Measurements from ENCODE around the gene ZNF263. TPM values are rescaled to one million over a fixed set of nuclear protein-coding genes. Genes with fewer than 3 reads are reported as not detected.

Gene ZNF263
- total and polyA plus RNA-seq, 2 donors from 2014 or later: 14.6 to 29.7 TPM

DNA sequence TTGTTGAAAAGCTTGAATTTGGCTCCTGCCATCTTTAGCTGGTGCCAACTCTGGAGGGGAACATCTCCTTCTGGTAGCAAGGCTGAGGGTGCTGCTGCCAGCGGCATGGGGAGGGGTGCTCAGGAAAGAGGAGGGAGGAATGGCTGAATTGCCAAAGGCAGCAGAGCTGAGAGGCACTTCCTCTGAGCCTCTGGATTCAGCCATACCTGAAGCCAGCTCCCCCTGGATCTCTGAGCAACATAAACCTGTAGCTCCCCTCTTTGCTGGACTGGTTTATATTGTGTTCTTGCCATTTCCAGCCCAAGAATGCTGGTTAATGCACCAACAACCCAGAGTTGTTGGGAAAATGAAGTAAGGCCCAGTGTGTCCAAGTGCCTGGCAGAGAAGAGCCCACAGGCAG, 34.3 kb upstream of the ZNF263 start:
- FAIRE-seq (no peak), DNase-seq (peak in 1 of 5 donors; percentile 18)
- Histone ChIP-seq H3K4me1 (ENCODE audit: control insufficient read depth in 2 of 3, insufficient read depth in 2 of 3, low read depth in 1 of 3, low read length in 3 of 3) (no peaks in the 10 kb centered on the region), H3K36me3 (ENCODE audit: control insufficient read depth in 2 of 3, insufficient read depth in 3 of 3, low read length in 3 of 3) (no peaks in the 10 kb centered on the region), H3K9ac (ENCODE audit: low read length in 3 of 3) (no peak overlapping the region), H3K9me3 (ENCODE audit: control insufficient read depth in 2 of 3, insufficient read depth in 1 of 3, low read length in 3 of 3) (no peaks in the 10 kb centered on the region), H3K4me3 (ENCODE audit: low read length in 3 of 3) (no peak overlapping the region), H3K27me3 (ENCODE audit: control insufficient read depth, insufficient read depth, low read length) (no peaks in the 10 kb centered on the region), H3K27ac (ENCODE audit: low read depth in 2 of 2, low read length in 2 of 2) (no peak overlapping the region)
- TF ChIP-seq, protein P1, sequence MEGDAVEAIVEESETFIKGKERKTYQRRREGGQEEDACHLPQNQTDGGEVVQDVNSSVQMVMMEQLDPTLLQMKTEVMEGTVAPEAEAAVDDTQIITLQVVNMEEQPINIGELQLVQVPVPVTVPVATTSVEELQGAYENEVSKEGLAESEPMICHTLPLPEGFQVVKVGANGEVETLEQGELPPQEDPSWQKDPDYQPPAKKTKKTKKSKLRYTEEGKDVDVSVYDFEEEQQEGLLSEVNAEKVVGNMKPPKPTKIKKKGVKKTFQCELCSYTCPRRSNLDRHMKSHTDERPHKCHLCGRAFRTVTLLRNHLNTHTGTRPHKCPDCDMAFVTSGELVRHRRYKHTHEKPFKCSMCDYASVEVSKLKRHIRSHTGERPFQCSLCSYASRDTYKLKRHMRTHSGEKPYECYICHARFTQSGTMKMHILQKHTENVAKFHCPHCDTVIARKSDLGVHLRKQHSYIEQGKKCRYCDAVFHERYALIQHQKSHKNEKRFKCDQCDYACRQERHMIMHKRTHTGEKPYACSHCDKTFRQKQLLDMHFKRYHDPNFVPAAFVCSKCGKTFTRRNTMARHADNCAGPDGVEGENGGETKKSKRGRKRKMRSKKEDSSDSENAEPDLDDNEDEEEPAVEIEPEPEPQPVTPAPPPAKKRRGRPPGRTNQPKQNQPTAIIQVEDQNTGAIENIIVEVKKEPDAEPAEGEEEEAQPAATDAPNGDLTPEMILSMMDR (IDR thresholded peaks at IDR 0.05; ENCODE audit: borderline replicate concordance, extremely low read depth, insufficient read depth): no peak
- intact Hi-C loops (cut with DNase I): no loop called here

DNA sequence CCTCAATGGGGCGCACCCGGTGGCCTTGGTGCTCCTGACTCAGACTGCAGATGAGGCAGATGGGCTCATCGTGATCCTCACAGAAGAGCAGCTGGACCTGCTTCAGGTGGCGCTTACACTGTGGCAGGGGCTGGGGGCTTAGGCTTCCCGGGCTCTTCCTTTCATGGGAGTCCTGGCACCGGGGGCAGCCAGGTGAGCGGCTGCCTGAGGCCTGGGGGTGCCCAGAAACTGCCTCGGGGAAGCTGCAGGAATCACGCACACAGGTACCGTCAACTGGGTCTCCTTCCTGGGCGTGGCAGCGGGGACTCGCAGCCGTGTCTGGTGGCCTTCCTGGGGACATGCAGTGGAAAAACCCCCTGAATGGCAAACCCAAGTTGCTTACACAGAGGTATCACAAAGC, 33.8 kb upstream of the ZNF263 start:
- H3K36me3 ChIP-seq (ENCODE audit: control insufficient read depth in 2 of 3, insufficient read depth in 3 of 3, low read length in 3 of 3): no peaks in the 10 kb centered on the region
- TF ChIP-seq, protein P1 (IDR thresholded peaks at IDR 0.05; ENCODE audit: borderline replicate concordance, extremely low read depth, insufficient read depth): no peak
- peak in 1 of 5 donors; percentile 50 for DNase-seq
- H3K27me3 ChIP-seq (ENCODE audit: control insufficient read depth, insufficient read depth, low read length): no peaks in the 10 kb centered on the region
- no peak overlapping the region for H3K4me3 ChIP-seq (ENCODE audit: low read length in 3 of 3)
- H3K27ac ChIP-seq (ENCODE audit: low read depth in 2 of 2, low read length in 2 of 2): no peak overlapping the region
- no peak overlapping the region for H3K9ac ChIP-seq (ENCODE audit: low read length in 3 of 3)
- intact Hi-C loops (cut with DNase I): no loop called here
- FAIRE-seq: no peak
- no peaks in the 10 kb centered on the region for H3K4me1 ChIP-seq (ENCODE audit: control insufficient read depth in 2 of 3, insufficient read depth in 2 of 3, low read depth in 1 of 3, low read length in 3 of 3)
- no peaks in the 10 kb centered on the region for H3K9me3 ChIP-seq (ENCODE audit: control insufficient read depth in 2 of 3, insufficient read depth in 1 of 3, low read length in 3 of 3)

DNA sequence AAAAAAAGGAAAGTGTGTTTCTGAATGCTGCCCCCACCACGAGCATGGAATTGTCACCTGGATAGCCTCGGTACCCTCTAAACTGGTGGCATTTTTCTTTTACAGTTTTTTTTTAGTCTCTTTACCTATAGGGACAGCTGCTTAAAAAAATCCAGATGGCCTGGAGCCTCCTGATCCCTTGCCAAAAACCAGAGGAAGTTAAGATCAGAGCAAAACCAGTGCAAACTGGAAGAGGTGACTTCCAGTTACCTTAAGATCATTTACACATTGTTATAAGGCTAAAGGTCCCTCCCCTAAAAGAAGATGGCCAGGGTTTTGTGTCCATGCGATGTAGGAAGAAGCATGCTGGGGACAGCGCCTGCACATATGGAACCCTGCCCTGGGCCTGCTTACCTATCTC, 30.3 kb upstream of the ZNF263 start:
- intact Hi-C loops (cut with DNase I): no loop called here

More for the DNA sequence above, 30.3 kb upstream of the ZNF263 start:
- no peak overlapping the region for H3K27ac ChIP-seq (ENCODE audit: low read depth in 2 of 2, low read length in 2 of 2)
- no peaks in the 10 kb centered on the region for H3K27me3 ChIP-seq (ENCODE audit: control insufficient read depth, insufficient read depth, low read length)
- TF ChIP-seq, protein P1 (IDR thresholded peaks at IDR 0.05; ENCODE audit: borderline replicate concordance, extremely low read depth, insufficient read depth): no peak
- no peaks in the 10 kb centered on the region for H3K36me3 ChIP-seq (ENCODE audit: control insufficient read depth in 2 of 3, insufficient read depth in 3 of 3, low read length in 3 of 3)
- H3K4me1 ChIP-seq (ENCODE audit: control insufficient read depth in 2 of 3, insufficient read depth in 2 of 3, low read depth in 1 of 3, low read length in 3 of 3): no peaks in the 10 kb centered on the region
- H3K4me3 ChIP-seq (ENCODE audit: low read length in 3 of 3): no peak overlapping the region
- no peaks in the 10 kb centered on the region for H3K9me3 ChIP-seq (ENCODE audit: control insufficient read depth in 2 of 3, insufficient read depth in 1 of 3, low read length in 3 of 3)
- no peak overlapping the region for H3K9ac ChIP-seq (ENCODE audit: low read length in 3 of 3)
- no peak for DNase-seq
- FAIRE-seq: no peak

All from kidney (tissue), 14 donors.